Glomerular visceral epithelial cell (primary cell): Measurements from ENCODE around the gene ZNF678.
"Not testable (repeated sequence)": the region's sequence is repeated elsewhere in the genome, so short reads cannot be mapped to it uniquely, and the experiment has no call there.

Source experiments
- DNase-seq: peaks from one replicate; pipeline ENCODE4 v3.0.0-alpha.2; 2016; ENCODE audit errors: extremely low spot score

ZNF678 gene

GRCh38 chr1:227604446-227604845 lies 41.1 kb downstream of the ZNF678 start:
- no peak for DNase-seq

GRCh38 chr1:227606271-227606670 lies 42.9 kb downstream of the ZNF678 start:
- not testable (repeated sequence) for DNase-seq

GRCh38 chr1:227607336-227607898 lies 44.1 kb downstream of the ZNF678 start:
- DNase-seq: no peak

GRCh38 chr1:227612658-227613057 lies 49.3 kb downstream of the ZNF678 start:
- no peak for DNase-seq

GRCh38 chr1:227613526-227613925 lies 50.2 kb downstream of the ZNF678 start:
- no peak for DNase-seq

GRCh38 chr1:227621211-227621610 lies 57.9 kb downstream of the ZNF678 start:
- no peak for DNase-seq

GRCh38 chr1:227622739-227623475 lies 59.6 kb downstream of the ZNF678 start:
- no peak for DNase-seq

GRCh38 chr1:227632325-227632724 lies 69.0 kb downstream of the ZNF678 start:
- no peak for DNase-seq

GRCh38 chr1:227635596-227635995 lies 72.2 kb downstream of the ZNF678 start:
- no peak for DNase-seq

- no peak for DNase-seq
Observed at GRCh38 chr1:227654431-227654830, 91.1 kb downstream of the ZNF678 start.

GRCh38 chr1:227654858-227655752 lies 91.7 kb downstream of the ZNF678 start:
- no peak for DNase-seq

- no peak for DNase-seq
Observed at GRCh38 chr1:227661495-227661894, 98.1 kb downstream of the ZNF678 start.

- no peak for DNase-seq
Observed at GRCh38 chr1:227662933-227663332, 99.6 kb downstream of the ZNF678 start.

GRCh38 chr1:227666286-227666685 lies 102.9 kb downstream of the ZNF678 start:
- no peak for DNase-seq

- no peak for DNase-seq
Observed at GRCh38 chr1:227673441-227673840, 110.1 kb downstream of the ZNF678 start.

GRCh38 chr1:227685807-227686206 lies 122.5 kb downstream of the ZNF678 start:
- no peak for DNase-seq

- DNase-seq: no peak
Observed at GRCh38 chr1:227697321-227697864, 134.0 kb downstream of the ZNF678 start.

GRCh38 chr1:227701631-227702030 lies 138.3 kb downstream of the ZNF678 start:
- not testable (repeated sequence) for DNase-seq

GRCh38 chr1:227707846-227708245 lies 144.5 kb downstream of the ZNF678 start:
- DNase-seq: no peak

GRCh38 chr1:227709451-227709850 lies 146.1 kb downstream of the ZNF678 start:
- no peak for DNase-seq

GRCh38 chr1:227710474-227710873 lies 147.1 kb downstream of the ZNF678 start:
- DNase-seq: not testable (repeated sequence)

GRCh38 chr1:227712648-227713047 lies 149.3 kb downstream of the ZNF678 start:
- no peak for DNase-seq
